Bone marrow (tissue), 2 donors: ENCODE data around the gene ZSCAN2.
"Not testable (repeated sequence)": the region's sequence is repeated elsewhere in the genome, so short reads cannot be mapped to it uniquely, and the experiment has no call there.

Experiments used
- DNase-seq, 2 donors: peaks; one replicate each; lab custom pipeline; 2025; lab: John Stamatoyannopoulos, UW

Gene ZSCAN2

GRCh38 chr15:84641871-84642270, 41.1 kb downstream of the ZSCAN2 start:
- not testable (repeated sequence) for DNase-seq

- DNase-seq = not testable (repeated sequence)
Measured at GRCh38 chr15:84642640-84643039, 41.8 kb downstream of the ZSCAN2 start.

GRCh38 chr15:84643838-84644237, 43.0 kb downstream of the ZSCAN2 start:
- no peak for DNase-seq

- DNase-seq = no peak
Measured at GRCh38 chr15:84645496-84645895, 44.7 kb downstream of the ZSCAN2 start.

- DNase-seq = no peak
Measured at GRCh38 chr15:84645997-84646396, 45.2 kb downstream of the ZSCAN2 start.

- DNase-seq = no peak
Measured at GRCh38 chr15:84647726-84648125, 46.9 kb downstream of the ZSCAN2 start.

GRCh38 chr15:84648539-84648938, 47.7 kb downstream of the ZSCAN2 start:
- no peak for DNase-seq

GRCh38 chr15:84649706-84650105, 48.9 kb downstream of the ZSCAN2 start:
- DNase-seq = no peak

- DNase-seq = no peak
Measured at GRCh38 chr15:84653584-84653909, 52.7 kb downstream of the ZSCAN2 start.

GRCh38 chr15:84653910-84654688, 53.3 kb downstream of the ZSCAN2 start, which contains the start of gene WDR73:
Gene WDR73, minus strand, starts transcription at chr15:84654283. Its CDS starts 9 bp downstream, at chr15:84654274.
- peak; percentile 79 to 95 for DNase-seq

GRCh38 chr15:84654689-84655453, 54.1 kb downstream of the ZSCAN2 start:
- DNase-seq = peak; percentile 37 to 70

- DNase-seq = no peak
Measured at GRCh38 chr15:84656972-84657371, 56.2 kb downstream of the ZSCAN2 start.

- DNase-seq = no peak
Measured at GRCh38 chr15:84657748-84658079, 56.9 kb downstream of the ZSCAN2 start.

GRCh38 chr15:84658080-84658787, 57.4 kb downstream of the ZSCAN2 start, which contains the start of gene NMB:
Gene NMB, minus strand, starts transcription at chr15:84658199. Its CDS starts 47 bp downstream, at chr15:84658152.
- DNase-seq = peak; percentile 47 to 80

- no peak for DNase-seq
Measured at GRCh38 chr15:84658788-84659411, 58.1 kb downstream of the ZSCAN2 start.

GRCh38 chr15:84659904-84660781, 59.3 kb downstream of the ZSCAN2 start:
- DNase-seq = no peak

- no peak for DNase-seq
Measured at GRCh38 chr15:84661001-84661400, 60.2 kb downstream of the ZSCAN2 start.

GRCh38 chr15:84666373-84666772, 65.6 kb downstream of the ZSCAN2 start:
- no peak for DNase-seq

- DNase-seq = no peak
Measured at GRCh38 chr15:84668221-84668982, 67.6 kb downstream of the ZSCAN2 start.

GRCh38 chr15:84669726-84670125, 68.9 kb downstream of the ZSCAN2 start:
- DNase-seq = no peak
